Small intestine (tissue), 7 donors: Measurements from ENCODE around the gene CHCHD3. TPM values are rescaled to one million over a fixed set of nuclear protein-coding genes. Genes with fewer than 3 reads are reported as not detected.
"Not testable (repeated sequence)": the region's sequence is repeated elsewhere in the genome, so short reads cannot be mapped to it uniquely, and the experiment has no call there.

Source experiments
- DNase-seq, 2 donors: peaks; one replicate each; pipeline versions ENCODE4 v3.0.0 to v3.0.0-alpha.2; 2013
- FAIRE-seq: peaks from 2 replicates; lab custom pipeline; 2012; peaks lifted over from hg19 to GRCh38; lab: Jason Lieb, UNC
- H3K27ac ChIP-seq, 3 donors: one replicate each; pipeline ENCODE4 v1.5.1; 2013; ENCODE audit warnings: low read length in 2 of 3, mild to moderate bottlenecking in 2 of 3, control low read depth in 1 of 3, inconsistent platforms in 1 of 3, low read depth in 1 of 3, moderate library complexity in 1 of 3
- H3K27me3 ChIP-seq, 3 donors: one replicate each; pipeline ENCODE4 v1.6.1; 2013; ENCODE audit warnings: low read length in 3 of 3, inconsistent platforms in 1 of 3; ENCODE audit not compliant: control insufficient read depth in 3 of 3, insufficient read depth in 3 of 3
- H3K36me3 ChIP-seq, 3 donors: one replicate each; pipeline ENCODE4 v1.6.1; 2013; ENCODE audit warnings: low read length in 3 of 3, inconsistent platforms in 1 of 3, low read depth in 1 of 3, mild to moderate bottlenecking in 1 of 3, moderate library complexity in 1 of 3; ENCODE audit not compliant: control insufficient read depth in 3 of 3, insufficient read depth in 2 of 3
- H3K4me1 ChIP-seq, 3 donors: one replicate each; pipeline ENCODE4 v1.6.1; 2013; ENCODE audit warnings: low read length in 2 of 3, inconsistent platforms in 1 of 3, low read depth in 1 of 3, mild to moderate bottlenecking in 1 of 3, moderate library complexity in 1 of 3; ENCODE audit not compliant: control insufficient read depth in 3 of 3, insufficient read depth in 2 of 3
- H3K4me3 ChIP-seq, 3 donors: one replicate each; pipeline ENCODE4 v1.5.1; 2013; ENCODE audit warnings: low read length in 3 of 3, control low read depth in 1 of 3, inconsistent platforms in 1 of 3, low read depth in 1 of 3, mild to moderate bottlenecking in 1 of 3, moderate library complexity in 1 of 3
- H3K9me3 ChIP-seq, 2 donors: one replicate each; pipeline ENCODE4 v1.6.1; 2013; ENCODE audit warnings: low read depth in 1 of 2, low read length in 1 of 2; ENCODE audit not compliant: control insufficient read depth in 2 of 2, insufficient read depth in 1 of 2
- WGBS, 3 donors: extraction: QIAGEN DNeasy Blood & Tissue Kit; methylation state at CpG; one replicate each; pipeline ENCODE4 v1.1.7; 2013; 5-methylcytosine and 5-hydroxymethylcytosine counted together
- polyA plus RNA-seq, 4 donors: library from polyadenylated mRNA; stranded (reverse) in 3 of 4; unstranded in 1 of 4; fragments of 200-250 nt in 3 of 4; fragments of 120-200 nt in 1 of 4; gene quantifications; one replicate each; pipeline versions ENCODE4 v1.2.1 to v1.2.3, GENCODE V29; 2013
- donor health status: healthy with polysubstance abuse.
- donor health status: control.
- donor health status: control.
- donor health status: Bipolar disorder and iron deficiency.
- donor health status: healthy.

Gene CHCHD3
- polyA plus RNA-seq, 4 donors = 53.5 to 98.6 (median 78.9) TPM

DNA sequence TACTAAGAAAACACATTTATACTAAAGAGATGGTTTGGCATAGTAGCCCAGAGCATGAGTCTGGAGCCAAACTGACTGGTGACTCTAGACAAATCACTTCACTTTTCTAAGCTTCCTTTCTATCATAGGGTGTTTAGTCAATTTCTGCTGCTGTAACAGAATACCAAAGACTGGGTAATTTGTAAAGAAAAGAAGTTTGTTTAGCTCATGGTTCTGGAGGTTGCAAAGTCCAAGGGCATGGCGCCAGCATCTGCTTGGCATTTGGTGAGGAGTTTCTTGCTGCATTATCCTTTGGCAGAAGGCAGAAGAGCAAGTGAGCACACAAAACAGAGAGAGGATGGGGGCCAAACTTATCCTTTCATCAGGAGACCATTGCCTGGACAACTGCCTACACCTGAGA is 146.3 kb downstream of the CHCHD3 start:
- no peak for FAIRE-seq
- H3K27ac ChIP-seq = no peak overlapping the region
- no peak overlapping the region for H3K4me3 ChIP-seq
- peaks cover 0 to 3% (median 0%) of the 10 kb centered on the region in 3 donors for H3K36me3 ChIP-seq
- no peaks in the 10 kb centered on the region for H3K27me3 ChIP-seq
- H3K4me1 ChIP-seq = no peaks in the 10 kb centered on the region
- no peak for DNase-seq
- peaks cover 0 to 7% of the 10 kb centered on the region in 2 donors for H3K9me3 ChIP-seq
- 96 to 100% (median 99%) methylated on average over 1 of the region's 1 CpG for WGBS, 3 donors

DNA sequence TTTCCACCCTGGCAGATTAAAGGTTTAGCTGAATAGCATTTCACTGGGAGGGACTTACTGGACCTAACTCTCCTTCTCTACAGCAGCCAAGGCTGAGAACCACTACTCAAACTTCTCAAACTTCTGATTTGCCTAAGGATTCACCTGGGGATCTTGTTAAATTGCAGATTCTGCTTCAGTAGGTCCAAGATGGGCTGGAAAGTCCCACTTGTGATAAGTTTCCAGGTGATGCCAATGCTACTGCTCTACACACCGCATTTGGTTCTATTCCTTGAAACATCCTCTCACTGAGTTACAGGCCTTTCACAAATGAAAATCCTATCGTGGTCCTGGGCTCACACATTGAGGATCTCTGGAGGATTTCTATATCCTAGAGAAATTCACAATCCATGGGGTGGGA is 147.9 kb downstream of the CHCHD3 start:
- no peaks in the 10 kb centered on the region for H3K27me3 ChIP-seq
- peaks cover 0 to 7% of the 10 kb centered on the region in 2 donors for H3K9me3 ChIP-seq
- no peak overlapping the region for H3K4me3 ChIP-seq
- 90 to 92% (median 91%) methylated on average over 2 of the region's 2 CpGs for WGBS, 3 donors
- H3K4me1 ChIP-seq = no peaks in the 10 kb centered on the region
- FAIRE-seq = no peak
- peaks cover 0 to 6% (median 0%) of the 10 kb centered on the region in 3 donors for H3K36me3 ChIP-seq
- DNase-seq = no peak
- H3K27ac ChIP-seq = no peak overlapping the region

DNA sequence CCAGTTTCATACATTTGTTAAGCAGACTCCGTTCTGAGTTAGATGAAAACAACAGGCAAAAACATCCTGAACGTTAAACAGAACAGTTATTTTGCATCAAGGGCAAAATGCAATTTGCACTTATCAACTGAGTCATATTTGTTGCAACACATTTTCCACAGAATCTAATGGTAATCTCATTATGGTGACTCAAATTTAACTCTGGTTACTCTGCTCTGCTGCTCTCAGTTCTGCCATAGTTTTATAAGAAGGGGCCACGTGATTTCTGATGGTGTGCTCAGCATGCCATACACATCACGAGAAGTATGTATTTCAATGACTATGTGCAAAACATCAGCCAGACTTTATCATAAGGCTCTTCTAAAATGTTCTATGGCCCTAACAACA is 148.8 kb downstream of the CHCHD3 start:
- no peaks in the 10 kb centered on the region for H3K4me1 ChIP-seq
- H3K36me3 ChIP-seq = peaks cover 0 to 6% (median 0%) of the 10 kb centered on the region in 3 donors
- H3K4me3 ChIP-seq = no peak overlapping the region
- H3K9me3 ChIP-seq = peaks cover 0 to 7% of the 10 kb centered on the region in 2 donors
- WGBS, 3 donors = 66 to 77% (median 74%) methylated on average over 4 of the region's 4 CpGs
- FAIRE-seq = no peak
- no peak overlapping the region for H3K27ac ChIP-seq
- DNase-seq = peak in 1 of 2 donors; percentile 9
- H3K27me3 ChIP-seq = no peaks in the 10 kb centered on the region

GRCh38 chr7:132932296-132933071 is 149.4 kb downstream of the CHCHD3 start:
- Histone ChIP-seq H3K4me1 (no peaks in the 10 kb centered on the region), H3K4me3 (no peak overlapping the region), H3K27me3 (no peaks in the 10 kb centered on the region), H3K9me3 (peaks cover 0 to 7% of the 10 kb centered on the region in 2 donors), H3K36me3 (peaks cover 0 to 6% (median 0%) of the 10 kb centered on the region in 3 donors), H3K27ac (no peak overlapping the region)
- DNase-seq = no peak
- 91 to 96% (median 94%) methylated on average over 7 of the region's 7 CpGs for WGBS, 3 donors
- no peak for FAIRE-seq

DNA sequence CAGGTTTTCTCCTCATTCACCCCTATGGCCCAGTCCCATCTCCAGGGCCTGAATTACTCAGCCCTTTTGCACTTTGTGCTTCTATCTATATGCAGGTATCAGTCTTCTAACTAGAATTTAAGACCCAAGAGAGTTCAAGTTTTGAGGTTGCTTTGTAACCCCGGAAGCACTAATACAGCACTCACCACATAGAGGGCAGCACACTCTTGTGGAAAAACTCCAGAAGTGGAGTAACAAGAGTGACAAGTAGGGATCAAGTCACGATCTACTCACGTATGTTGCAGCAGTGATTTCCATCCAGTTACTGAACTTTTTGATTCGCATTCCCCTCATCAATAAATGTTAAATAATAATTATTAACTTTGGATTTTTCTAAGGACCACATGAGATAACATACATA is 151.0 kb downstream of the CHCHD3 start:
- Histone ChIP-seq H3K27ac (no peak overlapping the region), H3K9me3 (peaks cover 0 to 5% of the 10 kb centered on the region in 2 donors), H3K27me3 (no peaks in the 10 kb centered on the region), H3K4me1 (no peaks in the 10 kb centered on the region), H3K4me3 (no peak overlapping the region), H3K36me3 (peaks cover 0 to 6% (median 0%) of the 10 kb centered on the region in 3 donors)
- 86 to 92% (median 86%) methylated on average over 4 of the region's 4 CpGs for WGBS, 3 donors
- no peak for FAIRE-seq
- DNase-seq = peak; percentile 11 to 19

GRCh38 chr7:132929944-132930343 is 151.9 kb downstream of the CHCHD3 start:
- 80 to 88% (median 85%) methylated on average over 5 of the region's 5 CpGs for WGBS, 3 donors
- not testable (repeated sequence) for H3K4me3 ChIP-seq, H3K36me3 ChIP-seq, DNase-seq, FAIRE-seq, H3K27ac ChIP-seq, H3K27me3 ChIP-seq, H3K9me3 ChIP-seq, H3K4me1 ChIP-seq

DNA sequence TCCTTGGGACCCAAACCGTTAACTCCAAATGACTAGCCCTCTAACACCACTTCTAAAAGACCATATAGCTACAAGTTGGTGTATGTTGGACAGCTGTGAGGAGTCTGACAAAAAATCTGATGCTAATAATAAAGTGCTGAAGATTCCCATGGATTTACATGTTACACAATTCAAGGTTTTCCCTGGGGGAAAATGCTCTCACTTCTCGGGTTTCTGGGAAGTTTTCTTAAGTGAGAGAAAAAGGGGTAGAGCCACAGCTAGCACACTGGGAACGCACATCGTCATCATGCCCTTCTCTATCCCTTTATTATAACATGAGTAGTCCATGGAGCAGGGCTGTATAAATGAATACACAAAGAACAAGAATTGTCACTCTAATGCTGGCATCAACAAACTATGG is 162.1 kb downstream of the CHCHD3 start:
- Histone ChIP-seq H3K27me3 (no peaks in the 10 kb centered on the region), H3K4me1 (peaks cover 0 to 2% (median 0%) of the 10 kb centered on the region in 3 donors), H3K27ac (no peak overlapping the region), H3K36me3 (peaks cover 0 to 1% (median 0%) of the 10 kb centered on the region in 3 donors), H3K9me3 (no peaks in the 10 kb centered on the region), H3K4me3 (no peak overlapping the region)
- DNase-seq (no peak), FAIRE-seq (no peak)
- 97 to 99% (median 98%) methylated on average over 4 of the region's 4 CpGs for WGBS, 3 donors

DNA sequence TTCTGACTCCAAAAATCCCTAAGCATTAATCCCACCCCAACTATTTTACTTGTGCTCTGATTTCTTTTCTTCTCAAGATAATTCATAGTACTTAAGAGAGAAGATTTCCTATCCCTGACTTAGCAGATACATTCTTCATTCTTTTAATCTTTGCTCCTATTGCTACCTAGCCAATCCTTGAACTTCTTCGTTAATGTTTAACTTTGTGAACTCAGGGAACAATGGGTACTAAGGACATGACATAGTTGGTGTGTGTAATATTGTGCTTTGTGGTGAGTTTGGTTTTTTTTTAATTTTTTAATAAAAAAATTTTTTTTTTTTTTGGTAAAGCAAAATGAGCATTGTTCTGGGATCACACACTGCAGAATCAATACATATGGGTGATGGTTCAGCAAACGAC is 166.2 kb downstream of the CHCHD3 start:
- Histone ChIP-seq H3K9me3 (peaks cover 0 to 2% of the 10 kb centered on the region in 2 donors), H3K27me3 (no peaks in the 10 kb centered on the region), H3K36me3 (peaks cover 0 to 10% (median 6%) of the 10 kb centered on the region in 3 donors), H3K27ac (no peak overlapping the region), H3K4me1 (peaks cover 0 to 2% (median 0%) of the 10 kb centered on the region in 3 donors), H3K4me3 (no peak overlapping the region)
- 86 to 92% (median 88%) methylated on average over 2 of the region's 2 CpGs for WGBS, 3 donors
- DNase-seq (peak; percentile 40 to 73), FAIRE-seq (peak; percentile 5)
